Kidney epithelial cell (primary cell): ENCODE data around the gene ADK. TPM values are rescaled to one million over a fixed set of nuclear protein-coding genes. Genes with fewer than 3 reads are reported as not detected.
"Not testable (repeated sequence)": the region's sequence is repeated elsewhere in the genome, so short reads cannot be mapped to it uniquely, and the experiment has no call there.

Experiments used
- DNase-seq: peaks from one replicate; pipeline ENCODE4 v3.0.0-alpha.2; 2010; ENCODE audit warnings: low read depth
- H3K27me3 ChIP-seq: 2 replicates; pipeline ENCODE4 v1.6.0; 2011; ENCODE audit warnings: low read length; ENCODE audit not compliant: control insufficient read depth, insufficient read depth
- H3K36me3 ChIP-seq: 2 replicates; pipeline ENCODE4 v1.5.1; 2011; ENCODE audit warnings: low read length; ENCODE audit not compliant: control insufficient read depth, insufficient read depth
- H3K4me3 ChIP-seq: 2 replicates; pipeline ENCODE4 v1.5.1; 2011; ENCODE audit warnings: low read depth, mild to moderate bottlenecking, control low read depth, low read length
- total RNA-seq: library from RNA; depleted of rRNA; stranded (reverse); fragments of >200 nt; gene quantifications from 2 replicates; pipeline ENCODE4 v1.2.3, GENCODE V29; 2015
- TF ChIP-seq, protein P1 (sequence below): IDR thresholded peaks from 2 replicates; pipeline ENCODE4 v1.5.1; 2011; ENCODE audit warnings: mild to moderate bottlenecking, moderate library complexity, low read length, control low read depth, inconsistent platforms; ENCODE audit not compliant: insufficient read depth, poor library complexity, severe bottlenecking

ADK gene
- total RNA-seq, 1 donor from 2014 or later: 43.6 TPM

DNA sequence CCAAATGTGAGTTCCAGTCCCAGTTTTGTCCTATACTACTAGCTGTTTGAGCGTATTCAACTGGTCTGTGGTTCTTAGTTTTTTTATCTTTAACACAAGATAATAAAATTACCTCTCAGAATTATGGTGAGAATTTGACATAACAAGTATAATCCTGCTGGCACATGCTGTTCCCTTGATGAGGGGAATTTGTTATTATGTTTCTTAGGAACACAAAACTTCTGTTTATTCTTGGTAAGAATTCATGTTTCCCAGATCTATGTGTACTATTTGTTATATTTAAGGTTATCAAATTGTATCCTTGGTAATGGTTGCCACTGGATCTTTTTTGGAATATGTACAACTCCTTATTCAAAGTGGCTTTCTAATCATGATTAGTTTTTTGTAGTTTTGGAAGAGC is 335.6 kb downstream of the ADK start:
- DNase-seq: no peak
- Histone ChIP-seq H3K36me3 (no peaks in the 10 kb centered on the region), H3K4me3 (no peak overlapping the region), H3K27me3 (no peaks in the 10 kb centered on the region)
- TF ChIP-seq, protein P1, sequence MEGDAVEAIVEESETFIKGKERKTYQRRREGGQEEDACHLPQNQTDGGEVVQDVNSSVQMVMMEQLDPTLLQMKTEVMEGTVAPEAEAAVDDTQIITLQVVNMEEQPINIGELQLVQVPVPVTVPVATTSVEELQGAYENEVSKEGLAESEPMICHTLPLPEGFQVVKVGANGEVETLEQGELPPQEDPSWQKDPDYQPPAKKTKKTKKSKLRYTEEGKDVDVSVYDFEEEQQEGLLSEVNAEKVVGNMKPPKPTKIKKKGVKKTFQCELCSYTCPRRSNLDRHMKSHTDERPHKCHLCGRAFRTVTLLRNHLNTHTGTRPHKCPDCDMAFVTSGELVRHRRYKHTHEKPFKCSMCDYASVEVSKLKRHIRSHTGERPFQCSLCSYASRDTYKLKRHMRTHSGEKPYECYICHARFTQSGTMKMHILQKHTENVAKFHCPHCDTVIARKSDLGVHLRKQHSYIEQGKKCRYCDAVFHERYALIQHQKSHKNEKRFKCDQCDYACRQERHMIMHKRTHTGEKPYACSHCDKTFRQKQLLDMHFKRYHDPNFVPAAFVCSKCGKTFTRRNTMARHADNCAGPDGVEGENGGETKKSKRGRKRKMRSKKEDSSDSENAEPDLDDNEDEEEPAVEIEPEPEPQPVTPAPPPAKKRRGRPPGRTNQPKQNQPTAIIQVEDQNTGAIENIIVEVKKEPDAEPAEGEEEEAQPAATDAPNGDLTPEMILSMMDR: no peak

DNA sequence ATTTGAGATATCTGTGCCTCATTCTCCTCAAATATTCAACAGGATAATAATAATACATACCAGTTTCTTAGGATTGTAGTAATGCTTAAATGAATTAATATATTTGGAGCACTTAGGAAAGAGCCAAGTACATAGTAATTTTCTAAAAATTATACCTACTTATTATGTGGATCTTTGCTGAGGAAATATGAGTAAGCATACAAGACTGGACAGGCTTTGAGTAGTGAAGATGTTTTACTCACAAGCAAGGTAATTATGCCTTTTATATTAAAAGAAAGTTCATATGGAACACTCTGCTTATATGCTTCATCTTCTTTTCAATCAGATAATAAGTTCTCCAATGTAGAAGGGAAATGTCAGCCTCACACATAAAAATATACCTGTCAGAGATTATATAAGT is 337.9 kb downstream of the ADK start:
- H3K4me3 ChIP-seq: no peak overlapping the region
- no peaks in the 10 kb centered on the region for H3K36me3 ChIP-seq
- no peaks in the 10 kb centered on the region for H3K27me3 ChIP-seq
- DNase-seq: no peak
- TF ChIP-seq, protein P1: no peak

GRCh38 chr10:74490551-74490950 is 339.5 kb downstream of the ADK start:
- Histone ChIP-seq H3K4me3 (no peak overlapping the region), H3K36me3 (no peaks in the 10 kb centered on the region), H3K27me3 (no peaks in the 10 kb centered on the region)
- DNase-seq: no peak
- TF ChIP-seq, protein P1: no peak

GRCh38 chr10:74491014-74491413 is 340.0 kb downstream of the ADK start:
- Histone ChIP-seq H3K36me3 (no peaks in the 10 kb centered on the region), H3K4me3 (no peak overlapping the region), H3K27me3 (no peaks in the 10 kb centered on the region)
- DNase-seq: no peak
- TF ChIP-seq, protein P1: no peak

DNA sequence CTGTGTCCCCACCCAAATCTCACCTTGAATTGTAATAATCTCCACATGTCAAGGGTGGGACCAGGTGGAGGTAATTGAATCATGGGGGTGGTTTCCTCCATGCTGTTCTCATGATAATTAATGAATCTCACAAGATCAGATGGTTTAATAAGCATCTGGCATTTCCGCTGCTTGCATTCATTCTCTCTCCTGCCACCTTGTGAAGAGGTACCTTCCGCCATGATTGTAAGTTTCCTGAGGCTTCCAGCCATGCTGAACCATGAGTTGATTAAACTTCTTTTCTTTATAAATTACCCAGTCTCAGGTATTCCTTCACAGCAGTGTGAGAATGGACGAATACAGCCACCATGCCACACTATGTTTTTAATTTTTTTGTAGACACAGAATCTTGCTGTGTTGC is 345.3 kb downstream of the ADK start:
- not testable (repeated sequence) for DNase-seq, H3K27me3 ChIP-seq, H3K4me3 ChIP-seq, H3K36me3 ChIP-seq

- DNase-seq: not testable (repeated sequence)
Measured at GRCh38 chr10:74498664-74499063, 347.6 kb downstream of the ADK start.

GRCh38 chr10:74500026-74500704 is 349.1 kb downstream of the ADK start:
- no peak for DNase-seq
- Histone ChIP-seq H3K36me3 (no peaks in the 10 kb centered on the region), H3K4me3 (no peak overlapping the region), H3K27me3 (no peaks in the 10 kb centered on the region)
- TF ChIP-seq, protein P1: no peak

More at GRCh38 chr10:74498664-74499063, 347.6 kb downstream of the ADK start:
- H3K27me3 ChIP-seq, H3K4me3 ChIP-seq, H3K36me3 ChIP-seq: not testable (repeated sequence)
